Muscle layer of duodenum (tissue), 2 donors: ENCODE measurements around the gene DDX49.
"Not testable (repeated sequence)": the region's sequence is repeated elsewhere in the genome, so short reads cannot be mapped to it uniquely, and the experiment has no call there.

ENCODE experiments used
- H3K27ac ChIP-seq: one replicate; pipeline ENCODE4 v1.7.0; 2013; ENCODE audit warnings: mild to moderate bottlenecking, low read length
- H3K27me3 ChIP-seq: one replicate; pipeline ENCODE4 v1.7.0; 2013; ENCODE audit warnings: low read depth, mild to moderate bottlenecking, control low read depth, low read length
- H3K36me3 ChIP-seq, 2 donors: one replicate each; pipeline ENCODE4 v1.7.0; 2013; ENCODE audit warnings: low read length in 2 of 2, control low read depth in 1 of 2, mild to moderate bottlenecking in 1 of 2; ENCODE audit not compliant: insufficient read depth in 2 of 2, control insufficient read depth in 1 of 2
- H3K4me1 ChIP-seq, 2 donors: one replicate each; pipeline ENCODE4 v1.7.0; 2013; ENCODE audit warnings: low read length in 2 of 2, mild to moderate bottlenecking in 2 of 2, control low read depth in 1 of 2, moderate library complexity in 1 of 2; ENCODE audit not compliant: insufficient read depth in 2 of 2, control insufficient read depth in 1 of 2
- H3K4me3 ChIP-seq, 2 donors: one replicate each; pipeline ENCODE4 v1.7.0; 2013; ENCODE audit warnings: low read length in 2 of 2, low read depth in 1 of 2, mild to moderate bottlenecking in 1 of 2
- H3K9me3 ChIP-seq, 2 donors: one replicate each; pipeline ENCODE4 v1.7.0; 2013; ENCODE audit warnings: low read length in 2 of 2, control low read depth in 1 of 2, mild to moderate bottlenecking in 1 of 2; ENCODE audit not compliant: control insufficient read depth in 1 of 2
- donor health status: healthy.

The DDX49 gene

GRCh38 chr19:18949858-18950257 lies 30.3 kb downstream of the DDX49 start:
- Histone ChIP-seq H3K4me1 (no peaks in the 10 kb centered on the region), H3K36me3 (no peaks in the 10 kb centered on the region), H3K27ac (no peak overlapping the region), H3K4me3 (no peak overlapping the region), H3K27me3 (no peaks in the 10 kb centered on the region), H3K9me3 (no peaks in the 10 kb centered on the region)

- Histone ChIP-seq H3K4me1 (no peaks in the 10 kb centered on the region), H3K4me3 (no peak overlapping the region), H3K9me3 (no peaks in the 10 kb centered on the region), H3K27ac (no peak overlapping the region), H3K36me3 (no peaks in the 10 kb centered on the region), H3K27me3 (no peaks in the 10 kb centered on the region)
Measured at GRCh38 chr19:18951721-18952281, 32.3 kb downstream of the DDX49 start.

DNA sequence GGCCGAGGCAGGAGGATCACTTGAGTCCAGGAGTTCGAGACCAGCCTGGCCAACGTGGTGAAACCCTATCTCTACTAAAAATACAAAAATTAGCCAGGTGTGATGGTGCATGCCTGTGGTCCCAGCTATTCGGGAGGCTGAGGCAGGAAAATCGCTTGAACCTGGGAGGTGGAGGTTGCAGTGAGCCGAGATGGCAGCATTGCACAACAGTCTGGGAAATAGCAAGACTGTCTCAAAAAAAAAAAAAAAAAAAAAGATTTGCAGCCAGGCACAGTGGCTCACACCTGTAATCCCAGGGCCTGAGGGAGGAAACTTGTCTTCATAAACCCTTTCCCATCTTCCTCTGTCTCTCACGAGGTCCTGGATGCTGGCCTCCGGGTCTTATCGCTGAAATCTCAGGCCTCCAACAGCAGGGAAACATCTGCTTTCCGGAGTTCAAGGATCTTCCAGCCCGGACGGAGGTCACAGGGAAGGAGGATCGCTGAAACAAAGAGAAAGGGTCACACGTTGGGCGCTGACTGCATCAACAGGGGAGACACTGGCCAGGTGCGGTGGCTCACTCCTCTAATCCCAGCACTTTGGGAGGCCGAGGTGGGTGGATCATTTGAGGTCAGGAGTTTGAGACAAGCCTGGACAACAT lies 33.0 kb downstream of the DDX49 start:
- H3K4me1 ChIP-seq, H3K36me3 ChIP-seq, H3K4me3 ChIP-seq, H3K9me3 ChIP-seq, H3K27ac ChIP-seq, H3K27me3 ChIP-seq: not testable (repeated sequence)

DNA sequence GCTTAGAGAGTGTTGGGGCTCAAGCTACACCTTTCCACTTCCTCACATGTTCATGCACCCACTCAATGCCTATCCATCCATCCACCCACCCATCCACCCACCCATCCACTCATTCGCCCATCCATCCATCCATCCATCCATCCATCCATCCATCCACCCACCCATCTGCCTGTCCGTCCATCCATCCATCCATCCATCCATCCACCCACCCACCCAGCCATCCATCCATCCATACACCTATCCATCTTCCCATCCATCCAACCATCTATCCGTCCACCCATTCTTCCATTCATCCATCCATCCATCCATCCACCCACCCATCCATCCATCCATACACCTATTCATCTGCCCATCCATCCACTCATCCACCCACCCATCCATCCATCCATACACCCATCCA lies 34.6 kb downstream of the DDX49 start:
- no peaks in the 10 kb centered on the region for H3K36me3 ChIP-seq
- H3K4me3 ChIP-seq, result no peak overlapping the region
- no peaks in the 10 kb centered on the region for H3K27me3 ChIP-seq
- no peaks in the 10 kb centered on the region for H3K9me3 ChIP-seq
- no peak overlapping the region for H3K27ac ChIP-seq
- H3K4me1 ChIP-seq, result no peaks in the 10 kb centered on the region

DNA sequence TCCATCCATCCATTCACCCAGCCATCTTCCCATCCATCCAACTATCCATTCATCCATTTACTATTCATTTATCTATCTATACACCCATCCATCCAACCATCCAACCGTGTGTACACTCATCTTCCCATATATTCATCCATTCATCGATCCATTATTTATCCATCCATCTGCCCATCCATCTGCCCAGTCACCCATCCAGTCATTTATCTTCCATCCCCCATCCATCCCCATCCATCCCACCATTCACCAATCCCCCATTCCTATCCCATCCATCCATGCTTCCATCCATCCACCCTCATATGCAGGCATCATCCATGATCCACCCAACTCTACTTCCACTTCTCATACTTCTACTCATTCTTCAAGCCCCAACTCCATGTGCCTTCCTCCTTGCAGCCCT lies 35.5 kb downstream of the DDX49 start:
- no peaks in the 10 kb centered on the region for H3K36me3 ChIP-seq
- H3K4me3 ChIP-seq, result no peak overlapping the region
- H3K4me1 ChIP-seq, result no peaks in the 10 kb centered on the region
- no peaks in the 10 kb centered on the region for H3K9me3 ChIP-seq
- H3K27ac ChIP-seq, result no peak overlapping the region
- no peaks in the 10 kb centered on the region for H3K27me3 ChIP-seq

GRCh38 chr19:18960370-18960769 lies 40.9 kb downstream of the DDX49 start:
- no peak overlapping the region for H3K27ac ChIP-seq
- H3K9me3 ChIP-seq, result no peaks in the 10 kb centered on the region
- H3K36me3 ChIP-seq, result no peaks in the 10 kb centered on the region
- H3K27me3 ChIP-seq, result peaks cover 6% of the 10 kb centered on the region
- H3K4me1 ChIP-seq, result no peaks in the 10 kb centered on the region
- H3K4me3 ChIP-seq, result no peak overlapping the region

GRCh38 chr19:18961767-18962620 lies 42.5 kb downstream of the DDX49 start:
- no peak overlapping the region for H3K4me3 ChIP-seq
- peaks cover 6% of the 10 kb centered on the region for H3K27me3 ChIP-seq
- no peaks in the 10 kb centered on the region for H3K36me3 ChIP-seq
- no peaks in the 10 kb centered on the region for H3K4me1 ChIP-seq
- no peaks in the 10 kb centered on the region for H3K9me3 ChIP-seq
- H3K27ac ChIP-seq, result no peak overlapping the region

DNA sequence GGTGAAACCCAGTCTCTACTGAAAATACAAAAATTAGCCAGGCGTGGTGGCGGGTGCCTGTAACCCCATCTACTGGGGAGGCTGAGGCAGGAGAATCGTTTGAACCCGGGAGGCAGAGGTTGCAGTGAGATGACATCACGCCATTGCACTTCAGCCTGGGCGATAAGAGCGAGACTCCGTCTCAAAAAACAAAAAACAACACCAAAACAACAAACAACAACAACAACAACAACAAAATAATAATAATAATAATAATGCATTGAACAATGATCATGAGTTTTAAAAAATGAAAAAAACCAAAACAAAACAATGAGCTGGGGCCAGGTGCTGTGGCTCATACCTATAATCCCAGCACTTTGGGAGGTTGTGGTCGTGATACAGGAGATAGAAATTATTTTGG lies 44.6 kb downstream of the DDX49 start:
- peaks cover 6% of the 10 kb centered on the region for H3K27me3 ChIP-seq
- H3K4me1 ChIP-seq, result no peaks in the 10 kb centered on the region

DNA sequence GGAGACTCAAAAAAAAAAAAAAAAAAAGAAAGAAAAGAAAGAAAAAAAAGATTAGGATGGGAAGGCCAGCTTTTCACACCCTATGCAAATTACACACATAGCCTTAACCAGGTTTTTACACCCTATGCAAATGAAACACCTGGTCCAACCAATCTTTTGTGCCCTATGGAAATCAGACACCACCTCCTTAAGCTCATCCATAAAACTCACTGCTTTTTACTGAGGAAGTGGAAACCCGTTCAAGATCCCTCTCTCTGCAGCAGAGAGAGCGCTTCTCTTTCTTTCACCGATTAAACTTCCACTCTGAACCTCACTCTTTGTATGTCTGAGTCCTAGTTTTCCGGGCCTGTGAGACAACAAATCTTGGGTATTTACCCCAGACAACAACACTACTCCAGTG lies 46.8 kb downstream of the DDX49 start:
- Histone ChIP-seq H3K9me3 (no peaks in the 10 kb centered on the region), H3K36me3 (no peaks in the 10 kb centered on the region), H3K4me1 (no peaks in the 10 kb centered on the region), H3K4me3 (no peak overlapping the region), H3K27me3 (peaks cover 6% of the 10 kb centered on the region), H3K27ac (no peak overlapping the region)

More for the DNA sequence above, 44.6 kb downstream of the DDX49 start:
- no peak overlapping the region for H3K27ac ChIP-seq
- H3K36me3 ChIP-seq, result no peaks in the 10 kb centered on the region
- no peaks in the 10 kb centered on the region for H3K9me3 ChIP-seq
- H3K4me3 ChIP-seq, result no peak overlapping the region

- H3K27me3 ChIP-seq, result no peaks in the 10 kb centered on the region
- H3K27ac ChIP-seq, result peak overlapping the region; percentile 51
- H3K36me3 ChIP-seq, result no peaks in the 10 kb centered on the region
- H3K9me3 ChIP-seq, result no peaks in the 10 kb centered on the region
- no peak overlapping the region for H3K4me3 ChIP-seq
- H3K4me1 ChIP-seq, result no peaks in the 10 kb centered on the region
Measured at GRCh38 chr19:18967358-18968146, 48.0 kb downstream of the DDX49 start.
